HG03469 (cell line): ENCODE results near the gene APOA4.

Experiments used
- ATAC-seq: cut with Tn5 transposase; IDR thresholded peaks from one replicate; pipeline ENCODE4 v1.9.1; 2021; ENCODE audit warnings: mild to moderate bottlenecking, moderate library complexity, moderate number of reproducible peaks; ENCODE audit not compliant: unreplicated experiment

The APOA4 gene

DNA sequence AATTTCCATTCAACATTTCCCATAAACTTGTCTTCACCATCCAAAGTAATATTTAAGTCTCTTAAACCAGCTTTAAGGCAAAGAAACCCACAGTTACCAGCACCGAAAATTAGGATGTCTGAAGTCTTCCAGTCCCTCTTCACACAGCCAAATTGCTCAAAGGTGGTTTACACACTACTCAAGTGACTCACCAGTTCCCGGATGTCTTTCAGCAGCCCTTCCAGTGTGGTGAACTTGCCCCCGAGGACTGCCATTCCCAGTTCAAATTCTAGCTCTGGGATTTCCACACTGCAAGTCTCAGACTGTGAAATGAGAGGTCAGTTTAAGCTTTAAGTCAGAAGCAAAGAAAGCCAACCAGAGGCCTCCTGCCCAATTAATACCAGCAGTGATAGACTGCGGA lies 40.4 kb downstream of the APOA4 start:
- no peak for ATAC-seq

GRCh38 chr11:116778556-116778955 lies 44.5 kb downstream of the APOA4 start:
- ATAC-seq, result no peak

GRCh38 chr11:116777056-116777455 lies 46.0 kb downstream of the APOA4 start:
- no peak for ATAC-seq

DNA sequence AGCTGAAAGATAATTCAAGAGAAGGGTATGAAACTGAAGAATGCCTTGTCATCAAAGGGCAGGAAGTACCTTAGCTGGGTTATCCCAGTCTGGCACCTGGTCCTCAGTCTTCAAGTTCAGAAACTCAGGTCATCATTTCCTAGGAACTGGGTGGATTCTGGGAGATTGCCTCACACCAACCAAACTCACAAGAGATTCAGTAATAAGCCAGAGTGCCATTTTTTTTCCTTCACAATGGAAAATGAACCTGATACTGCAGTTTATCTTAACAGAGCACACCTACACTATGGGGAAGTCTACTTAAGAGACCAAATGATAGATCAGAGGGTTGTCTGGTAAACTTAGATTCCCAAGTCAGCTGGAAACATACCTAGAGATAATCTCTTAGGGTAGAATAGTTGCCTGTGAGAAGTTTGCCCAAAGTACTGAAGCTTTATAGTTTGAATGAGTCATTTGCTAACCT lies 46.6 kb downstream of the APOA4 start:
- no peak for ATAC-seq

DNA sequence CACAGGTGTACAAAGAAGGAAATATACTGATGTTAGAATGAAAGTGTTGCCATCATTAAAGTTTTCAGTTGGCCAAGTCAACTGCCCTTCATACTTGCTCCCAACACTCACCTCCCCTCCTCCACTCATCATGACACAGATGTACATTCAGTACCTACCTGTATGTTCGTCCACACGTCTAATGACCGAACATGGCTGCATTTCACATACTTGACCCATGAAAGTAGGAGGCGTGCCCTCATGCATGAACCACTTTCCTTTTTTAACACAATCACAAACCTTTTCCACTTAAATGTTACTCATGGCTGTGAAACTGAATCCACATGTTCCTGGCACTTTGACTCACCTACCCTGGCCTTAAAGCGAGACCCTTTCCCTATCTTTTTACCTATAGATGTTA lies 47.1 kb downstream of the APOA4 start:
- ATAC-seq, result no peak

GRCh38 chr11:116774661-116775060 lies 48.4 kb downstream of the APOA4 start:
- no peak for ATAC-seq

GRCh38 chr11:116773203-116774097 lies 49.7 kb downstream of the APOA4 start:
- peak; percentile 21 for ATAC-seq

DNA sequence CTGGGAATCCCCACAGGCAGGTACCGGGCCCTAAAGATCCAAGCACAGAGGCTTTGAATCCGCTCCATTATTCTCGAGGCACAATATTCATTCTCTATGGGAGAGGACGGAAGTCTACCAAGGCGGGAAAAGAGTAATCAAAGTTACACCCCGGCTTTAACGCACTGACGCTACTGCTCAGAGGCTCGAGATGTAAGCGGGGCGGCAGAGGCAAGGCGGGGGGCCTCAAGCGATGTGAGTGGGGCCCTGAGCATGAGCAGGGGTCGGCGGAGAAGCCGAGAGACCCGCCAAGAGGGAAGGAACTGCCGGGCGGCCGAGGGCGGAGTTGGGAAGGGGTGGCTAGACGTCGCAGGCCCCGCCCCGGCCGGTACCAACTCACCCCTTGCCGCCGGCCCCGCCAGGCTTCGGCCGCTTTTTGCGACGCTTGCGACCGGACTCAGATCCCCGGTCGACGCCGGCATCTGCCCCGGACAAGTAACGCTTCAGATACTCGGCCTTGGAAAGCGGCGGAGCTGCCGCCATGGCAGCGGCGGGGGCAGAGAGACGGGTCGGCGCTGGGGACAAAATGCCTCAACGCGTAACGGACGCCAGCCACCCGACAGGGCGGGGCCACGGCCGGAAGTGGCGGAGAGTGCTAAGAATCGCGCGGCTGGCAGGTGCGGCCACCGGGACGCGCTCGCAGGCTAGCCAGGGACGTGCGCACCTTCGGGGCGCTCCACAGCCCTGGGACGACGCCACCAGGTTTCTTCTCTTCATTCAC lies 50.5 kb downstream of the APOA4 start, which contains the start of gene BUD13:
TSS of gene BUD13 (minus strand) at position 545 of the 760 bp plus-strand sequence. CDS start at position 522, 23 bp downstream.
- peak; percentile 56 for ATAC-seq

GRCh38 chr11:116771935-116772334 lies 51.2 kb downstream of the APOA4 start:
- no peak for ATAC-seq
